DND-41 (cell line): ENCODE data around the gene GDI2.

ENCODE experiments used
- ATAC-seq: fragments of 200-7000 bp; cut with Tn5 transposase; 3 replicates; pipeline ENCODE4 v1.9.1; 2021; ENCODE audit warnings: low read depth; ENCODE audit not compliant: insufficient read depth
- DNase-seq: peaks from one replicate; pipeline ENCODE4 v3.0.0-alpha.2; 2020
- H2AFZ ChIP-seq: 2 replicates; pipeline ENCODE4 v1.6.0; 2012; ENCODE audit warnings: low read depth, low read length
- H3K27ac ChIP-seq: 2 replicates; pipeline ENCODE4 v1.5.1; 2012; ENCODE audit warnings: low read length, inconsistent platforms
- H3K27me3 ChIP-seq: fragments of 200-600 bp; sonication (generic); 2 replicates; pipeline ENCODE4 v1.6.0; 2012; ENCODE audit warnings: low read length, mild to moderate bottlenecking, inconsistent platforms; ENCODE audit not compliant: insufficient read depth, poor library complexity
- H3K36me3 ChIP-seq: 2 replicates; pipeline ENCODE4 v1.5.1; 2012; ENCODE audit warnings: low read length, inconsistent platforms; ENCODE audit not compliant: insufficient read depth
- H3K4me1 ChIP-seq: 2 replicates; pipeline ENCODE4 v1.5.1; 2012; ENCODE audit warnings: mild to moderate bottlenecking, low read length; ENCODE audit not compliant: insufficient read depth
- H3K4me2 ChIP-seq: 2 replicates; pipeline ENCODE4 v1.6.0; 2012; ENCODE audit warnings: mild to moderate bottlenecking, moderate library complexity, low read length, inconsistent platforms; ENCODE audit not compliant: insufficient read depth
- H3K4me3 ChIP-seq, 2 experiments: fragments of 200-600 bp in 1 of 2; shearing (Covaris generic) in 1 of 2; 2 replicates each; pipeline ENCODE4 v1.5.1; 2012 to 2016; ENCODE audit warnings: inconsistent platforms in 2 of 2, low read length in 2 of 2, mild to moderate bottlenecking in 2 of 2, low read depth in 1 of 2, moderate library complexity in 1 of 2
- H3K79me2 ChIP-seq: 2 replicates; pipeline ENCODE4 v1.6.0; 2012; ENCODE audit warnings: low read length, inconsistent platforms; ENCODE audit not compliant: insufficient read depth
- H3K9ac ChIP-seq: 2 replicates; pipeline ENCODE4 v1.6.0; 2012; ENCODE audit warnings: low read depth, mild to moderate bottlenecking, inconsistent platforms, low read length, moderate library complexity
- H3K9me3 ChIP-seq: 2 replicates; pipeline ENCODE4 v1.5.1; 2012; ENCODE audit warnings: low read length, moderate library complexity, mild to moderate bottlenecking, inconsistent platforms; ENCODE audit not compliant: insufficient read depth, severe bottlenecking
- H4K20me1 ChIP-seq: 2 replicates; pipeline ENCODE4 v1.6.0; 2012; ENCODE audit warnings: low read length; ENCODE audit not compliant: insufficient read depth
- CTCF ChIP-seq: IDR thresholded peaks from 2 replicates; pipeline ENCODE4 v1.5.1; 2012; ENCODE audit warnings: borderline replicate concordance, low read length, moderate library complexity, mild to moderate bottlenecking; ENCODE audit not compliant: poor library complexity, severe bottlenecking; ENCODE audit errors: extremely low read depth
- EZH2 ChIP-seq: IDR thresholded peaks from 3 replicates; pipeline ENCODE4 v1.6.1; 2012; ENCODE audit warnings: borderline replicate concordance, low read depth, mild to moderate bottlenecking, moderate library complexity, low read length, inconsistent platforms; ENCODE audit not compliant: severe bottlenecking

The GDI2 gene

GRCh38 chr10:5806745-5807144 is 6.5 kb downstream of the GDI2 start:
- no peaks in the 10 kb centered on the region for H3K9me3 ChIP-seq
- no peak for DNase-seq
- peaks cover 30% of the 10 kb centered on the region for H3K4me1 ChIP-seq
- no peak overlapping the region for H3K4me3 ChIP-seq
- ATAC-seq = no peak
- TF ChIP-seq EZH2 = no peak
- no peak for TF ChIP-seq CTCF
- no peaks in the 10 kb centered on the region for H3K27me3 ChIP-seq
- no peak overlapping the region for H3K27ac ChIP-seq
- peaks cover 46% of the 10 kb centered on the region for H3K36me3 ChIP-seq
- no peak overlapping the region for H3K4me2 ChIP-seq
- peaks cover 85% of the 10 kb centered on the region for H4K20me1 ChIP-seq
- no peak overlapping the region for H3K9ac ChIP-seq
- H3K79me2 ChIP-seq = peaks cover 99% of the 10 kb centered on the region
- H2AFZ ChIP-seq = no peak overlapping the region

- Histone ChIP-seq H3K36me3 (peaks cover 56% of the 10 kb centered on the region), H4K20me1 (peaks cover 84% of the 10 kb centered on the region), H3K9me3 (no peaks in the 10 kb centered on the region), H3K9ac (no peak overlapping the region), H3K4me2 (no peak overlapping the region), H3K27ac (no peak overlapping the region), H3K4me1 (peaks cover 19% of the 10 kb centered on the region), H3K79me2 (peaks cover 99% of the 10 kb centered on the region), H3K4me3 (no peak overlapping the region), H3K27me3 (no peaks in the 10 kb centered on the region), H2AFZ (no peak overlapping the region)
- DNase-seq (no peak), ATAC-seq (no peak)
- TF ChIP-seq CTCF (no peak), EZH2 (no peak)
Measured at GRCh38 chr10:5805711-5806110, 7.5 kb downstream of the GDI2 start.

GRCh38 chr10:5805260-5805659 is 8.0 kb downstream of the GDI2 start:
- Histone ChIP-seq H4K20me1 (peaks cover 84% of the 10 kb centered on the region), H3K4me3 (no peak overlapping the region), H3K27me3 (no peaks in the 10 kb centered on the region), H3K4me1 (peaks cover 15% of the 10 kb centered on the region), H3K4me2 (no peak overlapping the region), H3K27ac (no peak overlapping the region), H3K36me3 (peaks cover 58% of the 10 kb centered on the region), H3K9ac (no peak overlapping the region), H3K79me2 (peaks cover 99% of the 10 kb centered on the region), H3K9me3 (no peaks in the 10 kb centered on the region), H2AFZ (no peak overlapping the region)
- TF ChIP-seq CTCF = no peak
- TF ChIP-seq EZH2 = no peak
- ATAC-seq (peak; percentile 29; the same call in 1 of the 3 replicates), DNase-seq (no peak)

GRCh38 chr10:5804386-5804785 is 8.8 kb downstream of the GDI2 start:
- Histone ChIP-seq H3K27ac (no peak overlapping the region), H4K20me1 (peaks cover 79% of the 10 kb centered on the region), H3K4me2 (no peak overlapping the region), H3K27me3 (no peaks in the 10 kb centered on the region), H3K9ac (no peak overlapping the region), H3K9me3 (no peaks in the 10 kb centered on the region), H3K4me1 (peaks cover 6% of the 10 kb centered on the region; the same call in 1 of the 2 replicates), H2AFZ (no peak overlapping the region), H3K4me3 (no peak overlapping the region), H3K79me2 (peaks cover 99% of the 10 kb centered on the region), H3K36me3 (peaks cover 65% of the 10 kb centered on the region)
- no peak for ATAC-seq
- TF ChIP-seq EZH2 = no peak
- no peak for TF ChIP-seq CTCF
- DNase-seq = no peak
